ENCODE data around the gene PANK4.

- no peak for TF ChIP-seq CTCF (IDR thresholded peaks at IDR 0.05)
- TF ChIP-seq POLR2A (IDR thresholded peaks at IDR 0.05) = no peak
Measured at GRCh38 chr1:2528966-2529783, 2.8 kb upstream of the PANK4 start.

Data from testis (tissue), 2 donors.